Trophoblast cell (in vitro differentiated cells and primary cell): ENCODE data around the gene ARID4A.

ENCODE experiments used
- DNase-seq, 2 donors: peaks; one replicate each; pipeline ENCODE4 v3.0.0-alpha.2; 2016
- H2AFZ ChIP-seq: 2 replicates; pipeline ENCODE4 v1.6.1; 2013; ENCODE audit warnings: low read length, moderate library complexity, mild to moderate bottlenecking; ENCODE audit not compliant: insufficient read depth, poor library complexity
- H2AK5ac ChIP-seq: 2 replicates; pipeline ENCODE4 v1.6.1; 2013; ENCODE audit warnings: mild to moderate bottlenecking, low read length
- H2BK120ac ChIP-seq: 2 replicates; pipeline ENCODE4 v1.6.1; 2013; ENCODE audit warnings: low read length, mild to moderate bottlenecking, moderate library complexity; ENCODE audit not compliant: insufficient read depth, poor library complexity
- H2BK12ac ChIP-seq: 2 replicates; pipeline ENCODE4 v1.6.1; 2013; ENCODE audit warnings: mild to moderate bottlenecking, low read length, moderate library complexity
- H2BK5ac ChIP-seq: 2 replicates; pipeline ENCODE4 v1.6.1; 2013; ENCODE audit warnings: low read length, low read depth, moderate library complexity, mild to moderate bottlenecking; ENCODE audit not compliant: poor library complexity
- H3K14ac ChIP-seq: 2 replicates; pipeline ENCODE4 v1.6.1; 2013; ENCODE audit warnings: mild to moderate bottlenecking, low read length
- H3K18ac ChIP-seq: 2 replicates; pipeline ENCODE4 v1.6.1; 2013; ENCODE audit warnings: mild to moderate bottlenecking, low read length
- H3K23ac ChIP-seq: 2 replicates; pipeline ENCODE4 v1.6.1; 2013; ENCODE audit warnings: low read length
- H3K27ac ChIP-seq: 2 replicates; pipeline ENCODE4 v1.5.1; 2013; ENCODE audit warnings: low read depth, mild to moderate bottlenecking, inconsistent platforms, low read length, moderate library complexity
- H3K27me3 ChIP-seq: 2 replicates; pipeline ENCODE4 v1.6.1; 2013; ENCODE audit warnings: inconsistent platforms, mild to moderate bottlenecking, low read length, moderate library complexity; ENCODE audit not compliant: insufficient read depth
- H3K36me3 ChIP-seq, 2 experiments: 1 replicate in 1 of 2; 2 replicates in 1 of 2; pipeline ENCODE4 v1.6.1; 2013; ENCODE audit warnings: low read length in 2 of 2, mild to moderate bottlenecking in 2 of 2, moderate library complexity in 1 of 2; ENCODE audit not compliant: insufficient read depth in 2 of 2, control insufficient read depth in 1 of 2
- H3K4ac ChIP-seq: 2 replicates; pipeline ENCODE4 v1.6.1; 2013; ENCODE audit warnings: low read depth, mild to moderate bottlenecking, low read length, moderate library complexity
- H3K4me1 ChIP-seq, 2 experiments: 1 replicate in 1 of 2; 2 replicates in 1 of 2; pipeline ENCODE4 v1.6.1; 2013; ENCODE audit warnings: low read length in 2 of 2, mild to moderate bottlenecking in 2 of 2, moderate library complexity in 1 of 2; ENCODE audit not compliant: insufficient read depth in 2 of 2, control insufficient read depth in 1 of 2
- H3K4me2 ChIP-seq: 2 replicates; pipeline ENCODE4 v1.6.1; 2013; ENCODE audit warnings: inconsistent platforms, mild to moderate bottlenecking, low read length, moderate library complexity
- H3K4me3 ChIP-seq: 2 replicates; pipeline ENCODE4 v1.5.1; 2013; ENCODE audit warnings: mild to moderate bottlenecking, low read depth, low read length, inconsistent platforms
- H3K79me1 ChIP-seq: one replicate; pipeline ENCODE4 v1.6.1; 2013; ENCODE audit warnings: low read length
- H3K79me2 ChIP-seq: 2 replicates; pipeline ENCODE4 v1.6.1; 2013; ENCODE audit warnings: low read length, mild to moderate bottlenecking; ENCODE audit not compliant: control insufficient read depth, insufficient read depth, poor library complexity
- H3K9ac ChIP-seq: 2 replicates; pipeline ENCODE4 v1.6.1; 2013; ENCODE audit warnings: mild to moderate bottlenecking, low read length
- H3K9me3 ChIP-seq: 2 replicates; pipeline ENCODE4 v1.6.1; 2013; ENCODE audit warnings: low read depth, mild to moderate bottlenecking, control low read depth, inconsistent platforms, low read length; ENCODE audit not compliant: insufficient read depth
- H4K12ac ChIP-seq: 2 replicates; pipeline ENCODE4 v1.6.1; 2013; ENCODE audit warnings: low read depth, mild to moderate bottlenecking, low read length, moderate library complexity
- H4K8ac ChIP-seq: 2 replicates; pipeline ENCODE4 v1.6.1; 2013; ENCODE audit warnings: low read depth, mild to moderate bottlenecking, low read length, moderate library complexity
- H4K91ac ChIP-seq: one replicate; pipeline ENCODE4 v1.6.1; 2013; ENCODE audit warnings: low read depth, mild to moderate bottlenecking, low read length, moderate library complexity
- WGBS: extraction: QIAGEN DNeasy Blood & Tissue Kit; methylation state at CpG from one replicate; pipeline ENCODE4 v1.1.7; 2013; ENCODE audit warnings: missing lambda C conversion rate; ENCODE audit not compliant: insufficient read length, insufficient coverage; ENCODE audit errors: extremely low coverage; 5-methylcytosine and 5-hydroxymethylcytosine counted together

Gene ARID4A

DNA sequence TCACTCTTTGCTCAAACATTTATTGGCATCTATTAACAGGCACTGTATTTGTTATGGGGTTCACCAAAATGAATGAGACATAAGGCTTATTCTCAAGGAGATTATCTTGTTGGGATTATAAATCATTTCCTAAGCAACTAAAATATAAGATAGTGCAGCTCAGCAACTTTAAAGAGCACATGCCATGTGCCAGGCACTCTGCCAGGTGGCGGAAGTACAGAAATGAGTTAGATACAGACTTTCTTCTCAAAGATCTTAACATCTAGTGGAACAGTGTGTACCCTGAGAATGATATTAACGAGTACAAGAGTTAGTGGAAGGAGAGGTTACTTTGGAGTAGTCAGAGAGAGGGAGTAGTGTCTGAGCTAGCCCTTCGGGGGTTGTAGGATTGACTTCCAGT lies 68.9 kb downstream of the ARID4A start:
- H3K4me2 ChIP-seq, result no peak overlapping the region
- no peak overlapping the region for H3K4ac ChIP-seq
- no CpG with 5 or more reads among the region's 3 CpGs for WGBS
- H3K79me1 ChIP-seq, result no peaks in the 10 kb centered on the region
- H2BK12ac ChIP-seq, result no peak overlapping the region
- no peak overlapping the region for H2BK5ac ChIP-seq
- peaks cover 8 to 11% of the 10 kb centered on the region in 2 experiments for H3K36me3 ChIP-seq
- H3K23ac ChIP-seq, result no peak overlapping the region
- no peak overlapping the region for H2BK120ac ChIP-seq
- no peaks in the 10 kb centered on the region for H3K79me2 ChIP-seq
- no peak overlapping the region for H2AK5ac ChIP-seq
- no peak overlapping the region for H3K27ac ChIP-seq
- no peak overlapping the region for H4K91ac ChIP-seq
- no peak for DNase-seq
- no peaks in the 10 kb centered on the region for H3K9me3 ChIP-seq
- H3K4me1 ChIP-seq, result no peaks in the 10 kb centered on the region
- H3K4me3 ChIP-seq, result no peak overlapping the region
- no peak overlapping the region for H2AFZ ChIP-seq
- H4K12ac ChIP-seq, result no peak overlapping the region
- H4K8ac ChIP-seq, result no peak overlapping the region
- no peak overlapping the region for H3K14ac ChIP-seq
- no peak overlapping the region for H3K18ac ChIP-seq
- no peaks in the 10 kb centered on the region for H3K27me3 ChIP-seq
- no peak overlapping the region for H3K9ac ChIP-seq

DNA sequence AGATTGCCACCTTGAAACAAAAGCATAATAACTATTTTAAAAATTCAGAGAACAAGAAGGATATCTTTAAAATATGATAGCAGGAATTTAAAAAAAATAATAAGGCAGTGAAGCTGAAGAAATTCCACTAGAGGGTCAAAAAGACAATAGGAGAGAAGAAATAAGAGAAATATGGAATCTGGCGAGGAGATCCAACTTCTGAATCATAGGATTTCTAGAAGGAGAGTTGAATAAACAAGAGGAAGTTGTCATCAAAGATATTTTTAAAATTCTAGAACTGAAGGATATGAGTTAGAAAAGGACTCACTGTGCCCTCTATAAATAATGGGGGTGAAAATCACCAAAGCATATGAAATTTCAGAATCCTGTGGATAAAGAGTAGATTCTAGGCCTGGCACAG lies 70.6 kb downstream of the ARID4A start:
- Histone ChIP-seq H3K23ac (no peak overlapping the region), H3K4me2 (no peak overlapping the region), H4K8ac (no peak overlapping the region), H3K4me3 (no peak overlapping the region), H3K4me1 (no peaks in the 10 kb centered on the region), H2BK120ac (no peak overlapping the region), H2AK5ac (no peak overlapping the region), H3K36me3 (peaks cover 5 to 11% of the 10 kb centered on the region in 2 experiments), H3K27ac (no peak overlapping the region), H3K18ac (no peak overlapping the region), H3K27me3 (no peaks in the 10 kb centered on the region), H3K9ac (no peak overlapping the region), H3K14ac (no peak overlapping the region), H2AFZ (no peak overlapping the region), H3K4ac (no peak overlapping the region), H4K12ac (no peak overlapping the region), H2BK12ac (no peak overlapping the region), H3K79me2 (no peaks in the 10 kb centered on the region), H2BK5ac (no peak overlapping the region), H4K91ac (no peak overlapping the region), H3K79me1 (no peaks in the 10 kb centered on the region), H3K9me3 (no peaks in the 10 kb centered on the region)
- no CpG with 5 or more reads among the region's 1 CpG for WGBS
- DNase-seq, result no peak

DNA sequence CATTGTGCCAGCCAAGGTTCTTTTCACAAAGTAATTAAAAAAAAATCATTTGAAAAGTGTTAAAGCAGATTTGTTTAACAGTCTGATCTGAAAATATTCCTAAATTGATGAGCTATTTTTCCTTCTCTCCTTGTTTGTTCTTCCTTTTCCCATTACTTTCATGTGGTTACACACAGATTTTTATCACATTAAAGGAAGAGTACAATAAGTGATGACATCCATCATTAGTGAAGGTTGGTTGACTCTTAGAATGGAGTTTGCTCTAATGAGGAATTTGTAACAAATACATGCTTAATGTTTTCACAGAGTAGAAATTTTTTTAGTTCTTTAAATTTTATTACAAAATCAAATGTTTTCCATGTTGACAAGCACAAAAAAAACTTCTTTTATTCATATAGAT lies 78.4 kb downstream of the ARID4A start:
- Histone ChIP-seq H4K91ac (no peak overlapping the region), H4K8ac (no peak overlapping the region), H2AK5ac (no peak overlapping the region), H3K4me3 (no peak overlapping the region), H3K18ac (no peak overlapping the region), H2AFZ (no peak overlapping the region), H3K27me3 (no peaks in the 10 kb centered on the region), H3K14ac (no peak overlapping the region), H3K27ac (no peak overlapping the region), H3K4me2 (no peak overlapping the region), H3K4me1 (no peaks in the 10 kb centered on the region), H4K12ac (no peak overlapping the region), H2BK120ac (no peak overlapping the region), H3K79me2 (no peaks in the 10 kb centered on the region), H3K9ac (no peak overlapping the region), H2BK12ac (no peak overlapping the region), H3K9me3 (peaks cover 2% of the 10 kb centered on the region), H3K36me3 (peaks cover 6% of the 10 kb centered on the region in 2 experiments), H3K4ac (no peak overlapping the region), H2BK5ac (no peak overlapping the region), H3K79me1 (no peaks in the 10 kb centered on the region), H3K23ac (no peak overlapping the region)
- DNase-seq, result no peak

DNA sequence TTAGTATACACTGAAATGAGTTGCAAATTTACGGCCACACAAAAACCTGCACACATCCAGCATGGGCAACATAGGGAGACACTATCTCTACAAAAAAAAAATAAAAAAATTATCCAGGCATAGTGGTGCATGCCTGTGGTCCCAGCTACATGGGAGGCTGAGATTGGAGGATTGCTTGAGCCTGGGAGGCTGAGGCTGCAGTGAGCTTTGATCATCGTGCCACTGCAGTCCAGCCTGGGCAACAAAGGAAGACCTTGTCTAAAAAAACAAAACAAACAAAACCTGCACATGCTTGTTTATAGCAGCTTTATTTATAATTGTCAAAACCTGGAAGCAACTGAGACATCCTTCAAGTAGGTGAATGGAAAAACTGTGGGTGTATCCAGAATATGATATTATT lies 92.5 kb downstream of the ARID4A start:
- Histone ChIP-seq H3K9me3 (no peaks in the 10 kb centered on the region), H3K27ac (no peak overlapping the region), H3K23ac (no peak overlapping the region), H2BK5ac (no peak overlapping the region), H3K4ac (no peak overlapping the region), H4K12ac (no peak overlapping the region), H3K4me3 (no peak overlapping the region), H4K8ac (no peak overlapping the region), H3K36me3 (no peaks in the 10 kb centered on the region), H4K91ac (no peak overlapping the region), H2AFZ (no peak overlapping the region), H2BK120ac (no peak overlapping the region), H3K18ac (no peak overlapping the region), H3K79me1 (no peaks in the 10 kb centered on the region), H3K79me2 (no peaks in the 10 kb centered on the region), H3K27me3 (no peaks in the 10 kb centered on the region), H2AK5ac (no peak overlapping the region), H3K9ac (no peak overlapping the region), H3K14ac (no peak overlapping the region), H2BK12ac (no peak overlapping the region), H3K4me1 (peaks cover 0 to 4% of the 10 kb centered on the region in 2 experiments), H3K4me2 (no peak overlapping the region)
- DNase-seq, result no peak
- WGBS, result no CpG with 5 or more reads among the region's 2 CpGs

DNA sequence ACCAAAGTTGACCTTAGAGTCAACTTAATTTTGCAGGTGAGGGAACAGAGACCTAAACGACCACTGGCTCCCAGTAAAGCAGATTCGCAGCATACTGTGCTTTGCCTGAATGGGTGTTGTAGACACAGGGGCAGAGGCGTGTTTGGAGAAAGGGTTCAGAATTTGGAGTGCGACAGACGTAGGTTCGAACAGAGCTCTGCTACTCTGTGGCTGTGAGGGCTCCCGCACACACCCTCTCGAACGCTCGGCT lies 97.1 kb downstream of the ARID4A start:
- no peak overlapping the region for H2AK5ac ChIP-seq
- H3K18ac ChIP-seq, result no peak overlapping the region
- H3K4me2 ChIP-seq, result peak overlapping the region; percentile 67
- no peak overlapping the region for H2BK5ac ChIP-seq
- no peaks in the 10 kb centered on the region for H3K27me3 ChIP-seq
- no peak overlapping the region for H3K4ac ChIP-seq
- DNase-seq, result no peak
- H2AFZ ChIP-seq, result peak overlapping the region; percentile 19
- H3K14ac ChIP-seq, result no peak overlapping the region
- H2BK12ac ChIP-seq, result no peak overlapping the region
- H3K23ac ChIP-seq, result no peak overlapping the region
- no peak overlapping the region for H3K27ac ChIP-seq
- H3K36me3 ChIP-seq, result no peaks in the 10 kb centered on the region
- H3K9me3 ChIP-seq, result no peaks in the 10 kb centered on the region
- H4K12ac ChIP-seq, result peak overlapping the region; percentile 10
- H4K8ac ChIP-seq, result peak overlapping the region; percentile 7
- no peak overlapping the region for H2BK120ac ChIP-seq
- WGBS, result no CpG with 5 or more reads among the region's 10 CpGs
- no peak overlapping the region for H3K9ac ChIP-seq
- H3K4me1 ChIP-seq, result peaks cover 0 to 6% of the 10 kb centered on the region in 2 experiments
- H3K4me3 ChIP-seq, result peak overlapping the region; percentile 61
- H4K91ac ChIP-seq, result peak overlapping the region; percentile 4
- H3K79me1 ChIP-seq, result no peaks in the 10 kb centered on the region
- H3K79me2 ChIP-seq, result no peaks in the 10 kb centered on the region
